GM12872 (cell line): Measurements from ENCODE around the gene TIPRL.

Experiments used
- TF ChIP-seq, protein P1 (sequence below): IDR thresholded peaks from 3 replicates; pipeline ENCODE4 v1.5.1; 2011; ENCODE audit warnings: low read depth, mild to moderate bottlenecking, low read length, moderate library complexity; ENCODE audit not compliant: insufficient read depth

The TIPRL gene

DNA sequence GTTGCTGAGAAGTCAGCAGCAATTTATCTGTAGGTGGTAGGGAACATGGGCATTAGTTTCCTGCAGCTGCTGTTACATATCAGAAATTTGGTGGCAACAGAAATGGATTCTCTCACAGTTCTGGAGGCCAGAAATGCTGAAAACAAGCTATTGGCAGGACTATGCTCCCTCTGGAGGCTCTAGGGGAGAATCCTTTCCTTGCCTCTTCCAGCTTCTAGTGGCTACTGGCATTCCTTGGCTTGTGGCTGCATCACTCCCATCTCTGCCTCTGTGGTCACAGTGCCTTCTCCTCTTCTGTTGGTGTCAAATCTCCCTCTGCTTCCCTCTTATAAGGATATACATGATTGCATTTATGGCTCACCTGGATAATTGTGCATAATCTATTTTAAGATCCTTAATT, 44.5 kb downstream of the TIPRL start:
- TF ChIP-seq, protein P1, sequence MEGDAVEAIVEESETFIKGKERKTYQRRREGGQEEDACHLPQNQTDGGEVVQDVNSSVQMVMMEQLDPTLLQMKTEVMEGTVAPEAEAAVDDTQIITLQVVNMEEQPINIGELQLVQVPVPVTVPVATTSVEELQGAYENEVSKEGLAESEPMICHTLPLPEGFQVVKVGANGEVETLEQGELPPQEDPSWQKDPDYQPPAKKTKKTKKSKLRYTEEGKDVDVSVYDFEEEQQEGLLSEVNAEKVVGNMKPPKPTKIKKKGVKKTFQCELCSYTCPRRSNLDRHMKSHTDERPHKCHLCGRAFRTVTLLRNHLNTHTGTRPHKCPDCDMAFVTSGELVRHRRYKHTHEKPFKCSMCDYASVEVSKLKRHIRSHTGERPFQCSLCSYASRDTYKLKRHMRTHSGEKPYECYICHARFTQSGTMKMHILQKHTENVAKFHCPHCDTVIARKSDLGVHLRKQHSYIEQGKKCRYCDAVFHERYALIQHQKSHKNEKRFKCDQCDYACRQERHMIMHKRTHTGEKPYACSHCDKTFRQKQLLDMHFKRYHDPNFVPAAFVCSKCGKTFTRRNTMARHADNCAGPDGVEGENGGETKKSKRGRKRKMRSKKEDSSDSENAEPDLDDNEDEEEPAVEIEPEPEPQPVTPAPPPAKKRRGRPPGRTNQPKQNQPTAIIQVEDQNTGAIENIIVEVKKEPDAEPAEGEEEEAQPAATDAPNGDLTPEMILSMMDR, result no peak

DNA sequence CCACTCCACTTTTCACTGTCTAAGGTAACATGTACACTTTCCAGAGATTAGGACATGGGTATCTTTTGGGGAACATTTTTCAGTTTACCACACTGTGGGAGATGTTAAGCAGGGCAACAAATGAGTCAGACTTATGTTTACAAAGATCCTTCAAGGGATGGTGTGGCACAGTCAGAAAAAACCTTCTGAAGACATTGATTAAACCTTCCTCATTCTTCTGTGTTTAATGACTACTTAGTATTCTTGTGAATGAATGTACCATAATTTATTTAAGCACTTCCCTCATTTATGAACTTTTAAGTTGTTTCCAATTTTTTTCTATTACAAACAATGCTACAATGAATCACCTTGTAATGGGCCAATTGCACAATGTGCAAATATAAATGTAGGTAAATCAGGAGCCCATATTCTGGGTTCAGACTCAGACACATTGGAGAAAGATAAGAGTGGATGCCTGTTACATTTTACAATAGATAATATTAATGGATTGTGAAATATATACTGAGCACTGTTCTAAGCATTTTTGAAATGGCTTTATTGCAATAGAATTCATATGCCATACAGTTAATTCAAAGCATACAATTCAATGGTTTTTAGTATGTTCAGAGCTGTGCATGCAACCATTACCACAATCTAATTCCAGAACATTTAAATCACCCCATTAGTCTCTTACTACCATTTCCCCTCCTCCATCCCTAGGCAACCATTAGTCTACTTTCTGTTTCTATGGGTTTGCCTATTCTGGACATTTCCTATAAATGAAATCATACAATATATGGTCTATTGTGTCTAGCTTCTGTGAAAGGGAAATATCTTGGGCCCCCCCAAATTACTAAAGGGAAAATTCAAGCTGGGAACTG, 45.1 kb downstream of the TIPRL start:
- TF ChIP-seq, protein P1, result no peak

DNA sequence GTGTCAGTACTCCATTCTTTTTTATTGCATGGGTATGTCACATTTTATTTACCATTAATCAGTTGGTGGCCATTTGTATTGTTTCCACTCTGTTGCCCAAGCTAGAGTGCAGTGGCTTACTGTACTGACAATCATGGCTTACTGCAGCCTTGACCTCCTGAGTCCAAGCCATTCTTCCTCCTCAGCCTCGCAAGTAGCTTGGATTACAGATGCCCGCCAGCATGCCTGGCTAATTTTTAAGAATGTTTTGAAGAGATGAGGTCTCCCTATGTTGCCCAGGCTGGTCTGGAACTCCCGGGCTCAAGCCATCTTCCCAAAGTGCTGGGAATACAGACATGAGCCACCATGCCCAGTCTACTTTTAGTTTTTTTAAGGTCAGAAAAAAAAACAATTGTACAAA, 46.2 kb downstream of the TIPRL start:
- TF ChIP-seq, protein P1, result no peak

DNA sequence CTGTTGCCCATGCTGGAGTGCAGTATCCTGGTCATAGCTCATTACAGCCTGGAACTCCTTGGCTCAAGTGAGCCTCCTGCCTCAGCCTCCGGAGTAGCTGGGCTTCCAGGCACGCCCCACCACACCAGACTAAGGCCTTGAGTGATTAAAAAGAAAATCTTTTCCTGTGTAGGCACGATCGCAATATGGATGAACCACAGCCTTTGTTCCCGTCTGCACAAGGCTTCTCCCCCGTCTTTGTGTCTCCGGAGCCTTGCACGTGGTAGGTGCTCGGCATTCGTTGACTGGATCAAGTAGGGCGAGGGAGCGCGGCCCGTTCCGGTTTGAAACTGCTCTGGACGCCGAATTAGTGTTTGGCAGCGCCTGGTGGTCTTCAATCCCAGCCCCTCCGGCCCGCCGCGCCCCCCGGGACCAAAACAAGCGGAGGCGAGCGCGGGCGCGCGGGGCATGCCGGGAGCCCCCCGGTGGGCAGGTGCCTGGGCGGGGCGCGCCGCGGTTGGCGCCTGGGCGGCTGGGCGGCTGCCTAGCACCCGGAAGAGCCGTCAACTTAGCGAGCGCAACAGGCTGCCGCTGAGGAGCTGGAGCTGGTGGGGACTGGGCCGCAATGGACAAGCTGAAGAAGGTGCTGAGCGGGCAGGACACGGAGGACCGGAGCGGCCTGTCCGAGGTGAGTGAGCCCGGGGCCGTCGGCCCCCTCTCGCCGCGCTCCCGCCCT, 46.9 kb downstream of the TIPRL start, which contains the start of gene SFT2D2:
Gene SFT2D2 (plus strand): TSS at position 529 of the 715 bp plus-strand sequence. CDS start 76 bp downstream, at position 605.
- TF ChIP-seq, protein P1, result no peak

DNA sequence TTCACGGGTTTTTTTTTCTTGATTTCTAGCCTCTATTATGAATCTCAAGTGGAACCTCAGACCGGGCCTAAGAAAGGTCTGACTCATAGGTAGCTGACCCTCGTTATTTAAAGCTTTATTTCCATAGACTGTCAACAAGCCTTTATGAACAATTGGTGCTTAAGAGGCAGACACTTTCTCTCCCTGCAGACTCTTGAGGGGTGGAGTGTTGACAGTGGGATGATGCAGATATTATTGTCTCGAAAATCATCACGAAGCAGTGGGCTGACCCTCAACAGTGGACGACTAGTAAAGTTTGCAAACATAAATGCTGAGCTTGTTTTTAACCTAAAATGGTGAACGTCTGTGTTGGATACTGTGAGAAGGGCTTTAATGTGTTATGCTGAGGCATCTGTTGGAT, 48.9 kb downstream of the TIPRL start:
- TF ChIP-seq, protein P1, result no peak

DNA sequence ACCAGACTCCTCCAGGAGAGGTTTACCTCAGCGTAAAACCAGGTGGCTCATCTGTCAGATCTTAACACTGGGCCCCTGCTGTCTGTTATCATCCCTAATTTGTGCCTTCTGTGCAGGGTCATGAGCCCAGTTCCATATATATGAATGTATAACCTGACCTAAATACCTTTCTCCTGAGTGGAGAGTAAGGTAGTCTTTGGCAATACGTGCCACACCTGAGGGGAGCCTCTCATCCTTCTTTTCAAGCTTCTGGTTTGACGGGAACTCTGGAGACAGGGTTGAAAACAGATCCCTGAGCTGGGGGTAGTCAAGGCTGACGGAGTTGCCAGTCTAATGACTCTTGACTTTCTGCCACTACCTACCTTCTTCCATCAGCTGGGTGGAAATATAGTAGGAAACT, 51.1 kb downstream of the TIPRL start:
- TF ChIP-seq, protein P1, result no peak

DNA sequence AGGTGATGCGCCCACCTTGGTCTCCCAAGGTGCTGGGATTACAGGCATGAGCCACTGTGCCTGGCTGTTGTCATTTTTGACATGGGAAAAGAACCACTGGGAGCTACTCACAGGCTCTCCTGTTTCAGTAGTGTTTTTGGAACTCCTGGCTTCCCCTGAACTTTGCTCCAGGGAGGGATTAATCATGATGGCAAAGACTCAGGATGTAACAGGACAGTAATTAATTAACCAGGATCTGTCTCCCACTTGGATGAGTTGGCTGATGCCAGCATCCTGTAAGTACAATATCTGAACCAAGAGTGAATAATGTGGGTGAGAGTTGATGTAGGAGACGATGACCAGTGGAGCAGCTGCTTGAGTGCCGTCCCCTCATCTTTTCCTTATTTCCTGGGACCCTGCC, 51.9 kb downstream of the TIPRL start:
- TF ChIP-seq, protein P1, result no peak
